Activated CD8-positive, alpha-beta T cell treated with anti-CD3 and anti-CD28 coated beads for 36 hours (primary cell): ENCODE data around the gene FGD6. TPM values are rescaled to one million over a fixed set of nuclear protein-coding genes. Genes with fewer than 3 reads are reported as not detected.

Experiments
- ATAC-seq: fragments of 200-7000 bp; cut with Tn5 transposase; one replicate; pipeline ENCODE4 v1.10.0; 2021; ENCODE audit warnings: mild to moderate bottlenecking, moderate library complexity
- CTCF ChIA-PET: fragments of 350-600 bp; sonication (Branson Sonifier 250); formaldehyde crosslinking; loops from one replicate; lab custom pipeline; 2021; ENCODE audit warnings: antibody characterized with exemption; lab: Charles Lee
- POLR2A ChIA-PET: fragments of 350-600 bp; sonication (Branson Sonifier 250); formaldehyde crosslinking; loops from one replicate; lab custom pipeline; 2021; ENCODE audit warnings: antibody characterized with exemption; lab: Charles Lee
- DNase-seq: peaks from one replicate; pipeline ENCODE4 v3.0.0-alpha.2; 2020
- H3K27ac Mint-ChIP-seq: one replicate; pipeline ENCODE4 v1.8.0; 2021; ENCODE audit warnings: mild to moderate bottlenecking, mixed read lengths
- H3K27me3 Mint-ChIP-seq: one replicate; pipeline ENCODE4 v1.8.0; 2021; ENCODE audit warnings: mixed read lengths
- H3K36me3 Mint-ChIP-seq: one replicate; pipeline ENCODE4 v1.8.0; 2021; ENCODE audit warnings: low read depth, mixed read lengths
- H3K4me1 Mint-ChIP-seq: one replicate; pipeline ENCODE4 v1.8.0; 2021; ENCODE audit warnings: low read depth, mixed read lengths
- H3K4me3 Mint-ChIP-seq: one replicate; pipeline ENCODE4 v1.8.0; 2021; ENCODE audit warnings: mild to moderate bottlenecking, moderate library complexity, mixed read lengths
- H3K9me3 Mint-ChIP-seq: one replicate; pipeline ENCODE4 v1.8.0; 2021; ENCODE audit warnings: mixed read lengths
- CTCF ChIP-seq: fragments of 200-600 bp; IDR thresholded peaks from one replicate; pipeline ENCODE4 v1.8.0; 2022; ENCODE audit warnings: antibody characterized with exemption, mild to moderate bottlenecking
- intact Hi-C: fragments of 100-400 bp; cut with micrococcal nuclease; formaldehyde crosslinking; loops from one replicate; pipeline ENCODE4 v1.10.0; 2022
- total RNA-seq, 2 experiments: library from RNA; stranded (reverse); gene quantifications; one replicate each; pipeline ENCODE4 v1.2.3, GENCODE V29; 2021

FGD6 gene
- total RNA-seq, 2 experiments from 2014 or later: 0.41 to 0.54 TPM

GRCh38 chr12:95055057-95055456 lies 162.2 kb downstream of the FGD6 start:
- ChIA-PET POLR2A (no interaction called here), CTCF (no interaction called here)
- H3K27me3 Mint-ChIP-seq: no peaks in the 10 kb centered on the region
- no peak overlapping the region for H3K4me3 Mint-ChIP-seq
- peaks cover 21% of the 10 kb centered on the region for H3K36me3 Mint-ChIP-seq
- no peaks in the 10 kb centered on the region for H3K4me1 Mint-ChIP-seq
- ATAC-seq (no peak), DNase-seq (no peak)
- no peak for TF ChIP-seq CTCF
- intact Hi-C loops: no loop called here
- H3K9me3 Mint-ChIP-seq: no peaks in the 10 kb centered on the region
- H3K27ac Mint-ChIP-seq: no peak overlapping the region

GRCh38 chr12:95054206-95054605 lies 163.1 kb downstream of the FGD6 start:
- no peak for TF ChIP-seq CTCF
- ATAC-seq: no peak
- intact Hi-C loops: no loop called here
- no peaks in the 10 kb centered on the region for H3K9me3 Mint-ChIP-seq
- H3K4me1 Mint-ChIP-seq: no peaks in the 10 kb centered on the region
- H3K36me3 Mint-ChIP-seq: peaks cover 21% of the 10 kb centered on the region
- ChIA-PET CTCF (no interaction called here), POLR2A (interaction anchor here (0.6 kb wide), 1 partner anchor 367 kb away, joined by 4 read pairs; no protein-coding TSS in a partner anchor)
- no peak overlapping the region for H3K27ac Mint-ChIP-seq
- no peaks in the 10 kb centered on the region for H3K27me3 Mint-ChIP-seq
- no peak for DNase-seq
- no peak overlapping the region for H3K4me3 Mint-ChIP-seq

- H3K9me3 Mint-ChIP-seq: no peaks in the 10 kb centered on the region
- H3K36me3 Mint-ChIP-seq: peaks cover 29% of the 10 kb centered on the region
- ChIA-PET CTCF (no interaction called here), POLR2A (no interaction called here)
- ATAC-seq (no peak), DNase-seq (no peak)
- H3K27me3 Mint-ChIP-seq: no peaks in the 10 kb centered on the region
- TF ChIP-seq CTCF: no peak
- no peak overlapping the region for H3K27ac Mint-ChIP-seq
- no peaks in the 10 kb centered on the region for H3K4me1 Mint-ChIP-seq
- H3K4me3 Mint-ChIP-seq: no peak overlapping the region
- intact Hi-C loops: no loop called here
These were observed 166.0 kb downstream of the FGD6 start for GRCh38 chr12:95051241-95051640.

GRCh38 chr12:95037906-95038305 lies 179.4 kb downstream of the FGD6 start:
- no peaks in the 10 kb centered on the region for H3K27me3 Mint-ChIP-seq
- intact Hi-C loops: no loop called here
- ATAC-seq: no peak
- ChIA-PET POLR2A (no interaction called here), CTCF (no interaction called here)
- no peak overlapping the region for H3K4me3 Mint-ChIP-seq
- no peak overlapping the region for H3K27ac Mint-ChIP-seq
- H3K36me3 Mint-ChIP-seq: peaks cover 21% of the 10 kb centered on the region
- H3K9me3 Mint-ChIP-seq: no peaks in the 10 kb centered on the region
- TF ChIP-seq CTCF: no peak
- DNase-seq: no peak
- peaks cover 18% of the 10 kb centered on the region for H3K4me1 Mint-ChIP-seq

- no peaks in the 10 kb centered on the region for H3K27me3 Mint-ChIP-seq
- H3K4me1 Mint-ChIP-seq: peaks cover 16% of the 10 kb centered on the region
- no peak overlapping the region for H3K4me3 Mint-ChIP-seq
- DNase-seq (no peak), ATAC-seq (no peak)
- no peak for TF ChIP-seq CTCF
- H3K36me3 Mint-ChIP-seq: peaks cover 18% of the 10 kb centered on the region
- CTCF ChIA-PET: no interaction called here
- POLR2A ChIA-PET: no interaction called here
- no peaks in the 10 kb centered on the region for H3K9me3 Mint-ChIP-seq
- intact Hi-C loops: no loop called here
- no peak overlapping the region for H3K27ac Mint-ChIP-seq
These were observed 182.5 kb downstream of the FGD6 start for GRCh38 chr12:95034750-95035149.

Other genes with a start within 250 kb of the FGD6 start
- gene NDUFA12, start 213.8 kb downstream of the FGD6 start, total RNA-seq: 100 to 1,000 TPM; 123 to 128 TPM
- 10 to 100 TPM; 24.9 to 32.4 TPM for gene NR2C1, start 143.8 kb downstream of the FGD6 start, total RNA-seq
- gene VEZT, start 340 bp upstream of the FGD6 start, total RNA-seq: 10 to 100 TPM; 46.9 to 51.7 TPM